H1 (cell line): ENCODE results near the gene ITSN1.

Experiments
- EGR1 ChIP-seq: IDR thresholded peaks from 2 replicates; pipeline ENCODE4 v1.6.1; 2011; ENCODE audit warnings: low read depth, low read length, borderline replicate concordance
- TF ChIP-seq, protein P1 (sequence below), 3 experiments: IDR thresholded peaks; 1 replicate in 2 of 3; 2 replicates in 1 of 3; pipeline versions ENCODE4 v1.5.1 to v1.6.1; 2011; ENCODE audit warnings: low read length in 3 of 3, mild to moderate bottlenecking in 3 of 3, inconsistent platforms in 2 of 3, low read depth in 1 of 3, moderate library complexity in 1 of 3; ENCODE audit not compliant: insufficient read depth in 1 of 3; ENCODE audit errors: control extremely low read depth in 1 of 3

- TF ChIP-seq EGR1: no peak
- TF ChIP-seq, protein P1, sequence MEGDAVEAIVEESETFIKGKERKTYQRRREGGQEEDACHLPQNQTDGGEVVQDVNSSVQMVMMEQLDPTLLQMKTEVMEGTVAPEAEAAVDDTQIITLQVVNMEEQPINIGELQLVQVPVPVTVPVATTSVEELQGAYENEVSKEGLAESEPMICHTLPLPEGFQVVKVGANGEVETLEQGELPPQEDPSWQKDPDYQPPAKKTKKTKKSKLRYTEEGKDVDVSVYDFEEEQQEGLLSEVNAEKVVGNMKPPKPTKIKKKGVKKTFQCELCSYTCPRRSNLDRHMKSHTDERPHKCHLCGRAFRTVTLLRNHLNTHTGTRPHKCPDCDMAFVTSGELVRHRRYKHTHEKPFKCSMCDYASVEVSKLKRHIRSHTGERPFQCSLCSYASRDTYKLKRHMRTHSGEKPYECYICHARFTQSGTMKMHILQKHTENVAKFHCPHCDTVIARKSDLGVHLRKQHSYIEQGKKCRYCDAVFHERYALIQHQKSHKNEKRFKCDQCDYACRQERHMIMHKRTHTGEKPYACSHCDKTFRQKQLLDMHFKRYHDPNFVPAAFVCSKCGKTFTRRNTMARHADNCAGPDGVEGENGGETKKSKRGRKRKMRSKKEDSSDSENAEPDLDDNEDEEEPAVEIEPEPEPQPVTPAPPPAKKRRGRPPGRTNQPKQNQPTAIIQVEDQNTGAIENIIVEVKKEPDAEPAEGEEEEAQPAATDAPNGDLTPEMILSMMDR (IDR thresholded peaks at IDR 0.05; ENCODE audit: control extremely low read depth in 1 of 3, insufficient read depth in 1 of 3, low read depth in 1 of 3, low read length in 3 of 3): no peak
Measured at GRCh38 chr21:33739701-33740100, 97.4 kb downstream of the ITSN1 start.
